ENCODE results near the gene PCDHGA1.

GRCh38 chr5:141431286-141431685, 101.0 kb downstream of the PCDHGA1 start:
- TF ChIP-seq POLR2A (IDR thresholded peaks at IDR 0.05) (no peak), CTCF (IDR thresholded peaks at IDR 0.05) (no peak), EP300 (IDR thresholded peaks at IDR 0.05) (no peak)

Measured in tibial nerve (tissue), 4 donors.